ENCODE results near the gene TSGA10IP.

DNA sequence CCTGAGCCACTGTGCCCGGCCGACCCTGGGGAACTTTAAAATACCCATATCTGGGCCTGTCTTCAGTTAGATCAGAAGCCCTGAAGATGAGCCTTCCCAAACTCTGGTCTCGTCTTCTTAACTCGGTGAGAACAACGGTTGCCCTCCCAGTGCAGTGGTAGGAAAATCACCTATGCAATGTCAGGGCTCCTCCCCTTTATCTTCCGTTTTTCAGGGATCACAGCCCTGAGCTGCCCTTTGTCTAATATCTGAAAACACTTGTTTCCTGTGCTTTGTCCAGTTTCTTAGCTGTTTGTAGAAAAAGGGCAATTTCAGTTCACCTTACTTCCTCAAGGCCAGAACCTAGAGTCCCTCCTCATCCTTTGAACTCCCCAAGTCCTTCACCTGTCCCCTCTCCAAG, 16.6 kb upstream of the TSGA10IP start:
- TF ChIP-seq, protein P1, sequence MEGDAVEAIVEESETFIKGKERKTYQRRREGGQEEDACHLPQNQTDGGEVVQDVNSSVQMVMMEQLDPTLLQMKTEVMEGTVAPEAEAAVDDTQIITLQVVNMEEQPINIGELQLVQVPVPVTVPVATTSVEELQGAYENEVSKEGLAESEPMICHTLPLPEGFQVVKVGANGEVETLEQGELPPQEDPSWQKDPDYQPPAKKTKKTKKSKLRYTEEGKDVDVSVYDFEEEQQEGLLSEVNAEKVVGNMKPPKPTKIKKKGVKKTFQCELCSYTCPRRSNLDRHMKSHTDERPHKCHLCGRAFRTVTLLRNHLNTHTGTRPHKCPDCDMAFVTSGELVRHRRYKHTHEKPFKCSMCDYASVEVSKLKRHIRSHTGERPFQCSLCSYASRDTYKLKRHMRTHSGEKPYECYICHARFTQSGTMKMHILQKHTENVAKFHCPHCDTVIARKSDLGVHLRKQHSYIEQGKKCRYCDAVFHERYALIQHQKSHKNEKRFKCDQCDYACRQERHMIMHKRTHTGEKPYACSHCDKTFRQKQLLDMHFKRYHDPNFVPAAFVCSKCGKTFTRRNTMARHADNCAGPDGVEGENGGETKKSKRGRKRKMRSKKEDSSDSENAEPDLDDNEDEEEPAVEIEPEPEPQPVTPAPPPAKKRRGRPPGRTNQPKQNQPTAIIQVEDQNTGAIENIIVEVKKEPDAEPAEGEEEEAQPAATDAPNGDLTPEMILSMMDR (IDR thresholded peaks at IDR 0.05): no peak
- no peak for TF ChIP-seq POLR2A (IDR thresholded peaks at IDR 0.05)

Measured in breast epithelium (tissue), 3 donors.